Adrenal gland (tissue), 12 donors: ENCODE data around the gene FMN1. TPM values are rescaled to one million over a fixed set of nuclear protein-coding genes. Genes with fewer than 3 reads are reported as not detected.

Experiments used
- DNase-seq, 7 donors: peaks; one replicate each; pipeline ENCODE4 v3.0.0-alpha.2; 2019 to 2020
- H3K27ac ChIP-seq, 5 donors: fragments of 200-600 bp; sonication (generic) in 4 of 5; 1 replicate in 3 of 5; 2 replicates in 2 of 5; pipeline versions ENCODE4 v1.5.1 to v1.8.0; 2016 to 2020; ENCODE audit warnings: mild to moderate bottlenecking in 1 of 5
- H3K27me3 ChIP-seq: fragments of 200-600 bp; 2 replicates; pipeline ENCODE4 v1.8.0; 2021
- H3K36me3 ChIP-seq, 2 donors: fragments of 200-600 bp; replicated peaks in 1 of 2; 1 replicate in 1 of 2; 2 replicates in 1 of 2; pipeline versions ENCODE4 v1.5.1 to v1.8.0; 2018 to 2022
- H3K4me1 ChIP-seq, 2 donors: fragments of 200-600 bp; replicated peaks in 1 of 2; 1 replicate in 1 of 2; 2 replicates in 1 of 2; pipeline versions ENCODE4 v1.5.1 to v1.8.0; 2018 to 2021
- H3K4me3 ChIP-seq, 4 donors: fragments of 200-600 bp; sonication (generic) in 3 of 4; one replicate each; pipeline ENCODE4 v1.5.1; 2016 to 2018
- H3K9me3 ChIP-seq, 3 donors: fragments of 200-600 bp; sonication (generic) in 1 of 3; replicated peaks in 1 of 3; 1 replicate in 2 of 3; 2 replicates in 1 of 3; pipeline versions ENCODE4 v1.5.1 to v1.8.0; 2016 to 2021
- POLR2A ChIP-seq, 2 donors: fragments of 450-650 bp; IDR thresholded peaks; one replicate each; pipeline ENCODE4 v1.6.1; 2017; ENCODE audit warnings: antibody characterized with exemption in 2 of 2, mild to moderate bottlenecking in 2 of 2, moderate library complexity in 1 of 2
- WGBS, 4 donors: extraction: QIAGEN DNeasy Blood & Tissue Kit in 2 of 4; methylation state at CpG; one replicate each; pipeline versions ENCODE4 v1.1.5 to v1.1.7; 2013 to 2017; 5-methylcytosine and 5-hydroxymethylcytosine counted together
- intact Hi-C, 2 donors: fragments of 100-400 bp; cut with DNase I; formaldehyde crosslinking; loops; one replicate each; pipeline versions ENCODE4 v1.14.1 to v1.15.0; 2022 to 2023
- polyA plus RNA-seq, 3 donors: library from polyadenylated mRNA; stranded (reverse); fragments of 200-250 nt in 2 of 3; fragments of 350-450 nt in 1 of 3; fragmentation: Illumina TruSeq in 1 of 3; extraction: RNeasy Lipid Tissue Mini Kit (QIAGEN cat#74804) in 1 of 3; gene quantifications; one replicate each; pipeline ENCODE4 v1.2.3, GENCODE V29; 2013 to 2014
- total RNA-seq, 9 donors: library from RNA; depleted of rRNA in 4 of 9; stranded (reverse); fragments of >200 nt in 4 of 9; fragments of 120-200 nt in 1 of 9; fragmentation: NEBNext Ultra II Directional in 1 of 9; extraction: Animal tissue kit (Norgen Biotek cat#: 25700) in 1 of 9; gene quantifications; one replicate each; pipeline versions ENCODE4 v1.1.0 to v1.2.4, GENCODE V29; 2013 to 2023
- TF ChIP-seq, protein P1 (sequence below), 6 experiments: fragments of 450-650 bp in 4 of 6; fragments of 200-600 bp in 2 of 6; sonication (generic) in 1 of 6; IDR thresholded peaks; 1 replicate in 5 of 6; 2 replicates in 1 of 6; pipeline versions ENCODE4 v1.5.1 to v1.8.0; 2016 to 2021; ENCODE audit warnings: antibody characterized with exemption in 6 of 6, mild to moderate bottlenecking in 2 of 6, moderate library complexity in 1 of 6
- donor health status: healthy with polysubstance abuse.
- donor health status: Bipolar disorder and iron deficiency.
- donor health status: DM: yes; HTN: yes; CAD: no.
- donor health status: DM: no; HTN: no; CAD: no.
- donor health status: DM: no; HTN: no; CAD: no.
- donor health status: DM: yes; HTN: yes; CAD: no.

The FMN1 gene
- total and polyA plus RNA-seq, 12 donors, result 0.37 to 29.2 (median 11.4) TPM

DNA sequence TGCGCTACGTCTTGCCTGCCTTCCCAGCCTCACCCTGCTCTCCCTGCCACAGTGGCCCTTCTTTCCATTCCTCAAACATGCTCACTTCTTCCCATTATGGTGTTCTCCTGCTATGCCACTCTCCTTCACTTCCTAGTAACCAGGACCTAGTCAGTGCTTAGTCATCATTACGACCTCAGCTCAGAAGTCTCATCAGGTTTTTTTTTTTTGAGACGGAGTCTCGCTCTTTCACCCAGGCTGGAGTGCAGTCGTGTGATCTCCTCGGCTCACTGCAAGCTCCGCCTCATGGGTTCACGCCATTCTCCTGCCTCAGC, 327.2 kb downstream of the FMN1 start:
- H3K36me3 ChIP-seq, result no peaks in the 10 kb centered on the region
- TF ChIP-seq POLR2A (IDR thresholded peaks at IDR 0.05), result no peak
- TF ChIP-seq, protein P1, sequence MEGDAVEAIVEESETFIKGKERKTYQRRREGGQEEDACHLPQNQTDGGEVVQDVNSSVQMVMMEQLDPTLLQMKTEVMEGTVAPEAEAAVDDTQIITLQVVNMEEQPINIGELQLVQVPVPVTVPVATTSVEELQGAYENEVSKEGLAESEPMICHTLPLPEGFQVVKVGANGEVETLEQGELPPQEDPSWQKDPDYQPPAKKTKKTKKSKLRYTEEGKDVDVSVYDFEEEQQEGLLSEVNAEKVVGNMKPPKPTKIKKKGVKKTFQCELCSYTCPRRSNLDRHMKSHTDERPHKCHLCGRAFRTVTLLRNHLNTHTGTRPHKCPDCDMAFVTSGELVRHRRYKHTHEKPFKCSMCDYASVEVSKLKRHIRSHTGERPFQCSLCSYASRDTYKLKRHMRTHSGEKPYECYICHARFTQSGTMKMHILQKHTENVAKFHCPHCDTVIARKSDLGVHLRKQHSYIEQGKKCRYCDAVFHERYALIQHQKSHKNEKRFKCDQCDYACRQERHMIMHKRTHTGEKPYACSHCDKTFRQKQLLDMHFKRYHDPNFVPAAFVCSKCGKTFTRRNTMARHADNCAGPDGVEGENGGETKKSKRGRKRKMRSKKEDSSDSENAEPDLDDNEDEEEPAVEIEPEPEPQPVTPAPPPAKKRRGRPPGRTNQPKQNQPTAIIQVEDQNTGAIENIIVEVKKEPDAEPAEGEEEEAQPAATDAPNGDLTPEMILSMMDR (IDR thresholded peaks at IDR 0.05), result no peak
- no peak overlapping the region for H3K27ac ChIP-seq
- H3K9me3 ChIP-seq, result no peaks in the 10 kb centered on the region
- peak in 1 of 7 donors; percentile 2 for DNase-seq
- intact Hi-C loops, result no loop called here
- no peaks in the 10 kb centered on the region for H3K27me3 ChIP-seq
- no peak overlapping the region for H3K4me3 ChIP-seq
- H3K4me1 ChIP-seq, result peaks cover 0 to 3% of the 10 kb centered on the region in 2 donors
- WGBS, 4 donors, result 49 to 83% (median 69%) methylated on average over 9 of the region's 9 CpGs

DNA sequence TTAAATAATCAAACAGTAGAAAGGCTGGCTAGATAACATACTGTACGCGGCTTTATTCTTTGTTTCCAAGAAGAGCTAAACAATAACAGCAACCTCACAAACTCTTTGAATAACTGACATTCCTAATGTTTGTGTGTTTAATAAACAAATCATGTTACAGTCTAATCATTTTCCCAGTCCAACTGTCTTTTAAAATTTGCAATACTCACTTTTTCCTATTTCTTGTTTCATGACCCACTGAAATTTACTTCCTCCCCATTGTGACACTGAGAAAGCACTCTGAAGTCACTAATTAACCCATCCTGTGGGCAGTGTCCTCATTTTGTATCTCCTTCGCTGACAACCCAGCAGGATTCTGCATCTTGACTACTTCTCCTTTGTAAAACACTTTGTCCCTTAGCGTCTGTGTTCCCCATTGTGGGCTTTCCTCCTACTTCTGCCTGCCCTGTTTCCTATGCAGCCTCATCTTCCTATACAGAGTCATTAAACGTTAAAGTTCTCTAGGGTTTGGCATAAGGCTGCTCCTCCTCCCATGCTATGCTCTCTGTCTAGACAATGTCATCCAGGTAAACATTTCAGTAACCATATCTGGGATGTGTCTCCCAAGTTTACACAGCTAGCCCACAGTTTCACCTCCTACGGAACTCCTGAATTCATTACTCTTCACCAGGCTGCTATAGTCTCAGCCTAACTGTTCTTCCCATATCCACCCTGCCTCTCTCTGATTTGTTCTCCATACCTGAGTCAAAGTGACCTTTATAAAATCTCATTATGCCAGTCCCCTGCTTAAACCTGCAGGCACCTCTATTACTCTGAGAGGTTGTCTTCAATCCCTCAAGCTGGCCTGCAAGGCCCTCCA, 327.8 kb downstream of the FMN1 start:
- no peak overlapping the region for H3K27ac ChIP-seq
- 75 to 84% (median 78%) methylated on average over 6 of the region's 6 CpGs for WGBS, 4 donors
- no peaks in the 10 kb centered on the region for H3K27me3 ChIP-seq
- H3K36me3 ChIP-seq, result no peaks in the 10 kb centered on the region
- TF ChIP-seq POLR2A (IDR thresholded peaks at IDR 0.05), result no peak
- TF ChIP-seq, protein P1 (IDR thresholded peaks at IDR 0.05), result no peak
- H3K4me1 ChIP-seq, result peaks cover 0 to 6% of the 10 kb centered on the region in 2 donors
- DNase-seq, result peak in 1 of 7 donors; percentile 16
- no peak overlapping the region for H3K4me3 ChIP-seq
- H3K9me3 ChIP-seq, result no peaks in the 10 kb centered on the region
- intact Hi-C loops, result no loop called here

DNA sequence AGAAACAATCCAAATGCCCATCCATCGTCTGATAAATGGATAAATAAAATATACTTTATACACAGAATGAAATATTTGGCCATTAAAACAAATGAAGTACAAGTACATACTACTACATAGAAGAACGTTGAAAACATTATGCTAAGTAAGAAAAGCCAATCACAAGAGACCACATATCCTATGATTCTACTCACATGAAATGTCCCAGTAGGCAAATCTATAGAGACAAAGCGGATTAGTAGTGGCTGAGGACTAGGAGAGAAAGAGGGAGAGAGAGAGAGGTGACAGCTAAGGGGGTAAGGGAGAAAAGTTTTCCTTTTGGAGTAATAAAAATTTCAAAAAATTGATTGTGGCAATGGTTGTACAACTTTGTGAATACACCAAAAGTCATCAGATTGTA, 329.7 kb downstream of the FMN1 start:
- H3K27ac ChIP-seq, result no peak overlapping the region
- intact Hi-C loops, result no loop called here

DNA sequence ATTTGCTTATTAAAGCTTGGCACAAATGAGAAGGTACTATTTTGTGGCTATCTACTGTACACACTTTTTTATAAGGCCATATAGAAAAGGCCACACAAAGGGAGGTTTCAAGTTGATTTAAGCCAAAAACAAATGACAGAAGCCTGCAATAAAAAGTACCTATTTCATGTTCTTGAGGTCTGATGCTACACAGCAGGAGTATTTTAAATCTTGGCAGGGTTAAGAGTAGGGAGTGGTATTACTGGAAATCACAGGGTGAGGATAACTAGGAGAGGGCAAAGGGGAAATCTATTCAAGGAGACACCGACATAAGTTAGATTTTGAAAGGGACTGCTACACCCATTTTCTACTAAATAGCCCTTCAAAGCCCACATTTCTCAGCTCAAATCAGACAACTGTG, 330.5 kb downstream of the FMN1 start:
- Histone ChIP-seq H3K27ac (no peak overlapping the region), H3K27me3 (no peaks in the 10 kb centered on the region), H3K4me3 (no peak overlapping the region), H3K36me3 (no peaks in the 10 kb centered on the region), H3K9me3 (no peaks in the 10 kb centered on the region), H3K4me1 (peaks cover 0 to 14% of the 10 kb centered on the region in 2 donors)
- no peak for DNase-seq
- no peak for TF ChIP-seq POLR2A (IDR thresholded peaks at IDR 0.05)
- TF ChIP-seq, protein P1 (IDR thresholded peaks at IDR 0.05), result no peak
- WGBS, 4 donors, result 67 to 90% (median 82%) methylated on average over 1 of the region's 1 CpG
- intact Hi-C loops, result no loop called here

More for the DNA sequence above, 329.7 kb downstream of the FMN1 start:
- H3K27me3 ChIP-seq, result no peaks in the 10 kb centered on the region
- H3K4me3 ChIP-seq, result no peak overlapping the region
- 79 to 88% (median 85%) methylated on average over 3 of the region's 3 CpGs for WGBS, 4 donors
- no peaks in the 10 kb centered on the region for H3K9me3 ChIP-seq
- H3K4me1 ChIP-seq, result peaks cover 0 to 14% of the 10 kb centered on the region in 2 donors
- no peaks in the 10 kb centered on the region for H3K36me3 ChIP-seq
- no peak for DNase-seq
- TF ChIP-seq POLR2A (IDR thresholded peaks at IDR 0.05), result no peak
- TF ChIP-seq, protein P1 (IDR thresholded peaks at IDR 0.05), result no peak
